Measurements from ENCODE around the gene SBF2.

DNA sequence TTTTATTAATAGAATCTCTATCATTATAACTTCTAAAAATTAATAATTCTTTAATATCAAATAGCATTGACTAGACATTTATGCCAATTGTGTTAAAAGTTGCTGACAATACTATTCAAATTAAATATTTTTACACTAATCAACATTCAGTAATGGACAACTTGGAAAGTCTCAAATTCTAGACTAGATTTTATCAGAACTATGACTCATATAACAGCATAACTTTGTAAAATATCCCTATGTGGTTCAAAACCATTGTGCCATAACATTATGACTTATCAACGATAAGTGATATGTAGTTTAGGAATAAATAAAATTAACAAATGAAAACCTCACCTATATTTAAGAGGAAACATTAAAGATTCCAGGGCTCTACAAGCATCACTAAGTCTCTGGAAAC, 291.8 kb downstream of the SBF2 start:
- TF ChIP-seq CTCF (IDR thresholded peaks at IDR 0.05) = no peak
- no peak for TF ChIP-seq POLR2A (IDR thresholded peaks at IDR 0.05)
